Endodermal cell (in vitro differentiated cells): ENCODE results near the gene MNX1. TPM values are rescaled to one million over a fixed set of nuclear protein-coding genes. Genes with fewer than 3 reads are reported as not detected.
A peak's percentile ranks its signal among the peaks of the same experiment; 100 is the strongest.

ENCODE experiments used
- DNase-seq: peaks from one replicate; pipeline ENCODE4 v3.0.0-alpha.2; 2017
- H3K27ac ChIP-seq: 2 replicates; pipeline ENCODE4 v1.5.1; 2013; ENCODE audit warnings: mild to moderate bottlenecking, low read depth, low read length, moderate library complexity
- H3K27me3 ChIP-seq: 2 replicates; pipeline ENCODE4 v1.6.1; 2013; ENCODE audit warnings: mild to moderate bottlenecking, low read length, moderate library complexity; ENCODE audit not compliant: insufficient read depth, control insufficient read depth, poor library complexity, severe bottlenecking
- H3K36me3 ChIP-seq: 2 replicates; pipeline ENCODE4 v1.7.0; 2013; ENCODE audit warnings: mild to moderate bottlenecking, low read length, moderate library complexity; ENCODE audit not compliant: control insufficient read depth, insufficient read depth
- H3K4me1 ChIP-seq: one replicate; pipeline ENCODE4 v1.7.0; 2013; ENCODE audit warnings: low read length; ENCODE audit not compliant: control insufficient read depth, insufficient read depth
- H3K4me3 ChIP-seq: 2 replicates; pipeline ENCODE4 v1.5.1; 2013; ENCODE audit warnings: mild to moderate bottlenecking, low read length, moderate library complexity
- H3K9ac ChIP-seq: 2 replicates; pipeline ENCODE4 v1.6.1; 2013; ENCODE audit warnings: mild to moderate bottlenecking, low read length, moderate library complexity; ENCODE audit not compliant: poor library complexity, severe bottlenecking; ENCODE audit errors: extremely low read depth
- H3K9me3 ChIP-seq: 2 replicates; pipeline ENCODE4 v1.6.1; 2013; ENCODE audit warnings: mild to moderate bottlenecking, low read length, moderate library complexity; ENCODE audit not compliant: control insufficient read depth
- H3K27ac Mint-ChIP-seq: 2 replicates; pipeline ENCODE4 v1.8.0; 2020; ENCODE audit warnings: mixed read lengths
- H3K27me3 Mint-ChIP-seq: 2 replicates; pipeline ENCODE4 v1.8.0; 2021; ENCODE audit warnings: mild to moderate bottlenecking, mixed read lengths; ENCODE audit not compliant: insufficient read depth
- H3K36me3 Mint-ChIP-seq: 2 replicates; pipeline ENCODE4 v1.8.0; 2020; ENCODE audit warnings: low read depth, mixed read lengths
- H3K4me1 Mint-ChIP-seq: 2 replicates; pipeline ENCODE4 v1.8.0; 2020; ENCODE audit warnings: mixed read lengths
- H3K4me3 Mint-ChIP-seq: 2 replicates; pipeline ENCODE4 v1.8.0; 2020; ENCODE audit warnings: mild to moderate bottlenecking, moderate library complexity, mixed read lengths
- H3K9me3 Mint-ChIP-seq: 2 replicates; pipeline ENCODE4 v1.8.0; 2020; ENCODE audit warnings: mild to moderate bottlenecking, mixed read lengths
- CTCF ChIP-seq: fragments of 200-600 bp; sonication (generic); conservative IDR thresholded peaks from 2 replicates; pipeline ENCODE4 v1.5.0; 2021; ENCODE audit warnings: antibody characterized with exemption, mild to moderate bottlenecking
- WGBS, 2 experiments: methylation state at CpG; one replicate each; pipeline versions ENCODE4 v1.1.5 to v1.1.7; 2013; ENCODE audit warnings: missing lambda C conversion rate in 2 of 2, mixed read lengths in 1 of 2; ENCODE audit not compliant: insufficient coverage in 1 of 2, insufficient read length in 1 of 2; 5-methylcytosine and 5-hydroxymethylcytosine counted together
- total RNA-seq, 2 donors: library from RNA; stranded (reverse); fragmentation: NEBNext Ultra II Directional in 1 of 2; extraction: Animal tissue kit (Norgen Biotek cat#: 25700) in 1 of 2; gene quantifications; 2 replicates in 1 of 2; 3 replicates in 1 of 2; pipeline ENCODE4 v1.2.1, GENCODE V29; 2021

Gene MNX1
- total RNA-seq, 2 donors from 2014 or later: 14.5 to 18.7 TPM

- no peaks in the 10 kb centered on the region for H3K9me3 ChIP-seq
- H3K4me1 ChIP-seq: peaks cover 23% of the 10 kb centered on the region
- peaks cover 99% of the 10 kb centered on the region for H3K27me3 Mint-ChIP-seq
- no peaks in the 10 kb centered on the region for H3K9me3 Mint-ChIP-seq
- no peak for TF ChIP-seq CTCF
- DNase-seq: peak; percentile 74
- no peak overlapping the region for H3K27ac Mint-ChIP-seq
- H3K27me3 ChIP-seq: peaks cover 99% of the 10 kb centered on the region
- H3K4me3 Mint-ChIP-seq: peak overlapping the region; percentile 34
- WGBS, 2 experiments: 6 to 8% methylated on average over 23 to 48 of the region's 48 CpGs
- H3K36me3 ChIP-seq: no peaks in the 10 kb centered on the region
- H3K36me3 Mint-ChIP-seq: no peaks in the 10 kb centered on the region
- H3K9ac ChIP-seq: no peak overlapping the region
- H3K4me1 Mint-ChIP-seq: peaks cover 52% of the 10 kb centered on the region
- H3K27ac ChIP-seq: no peak overlapping the region
- H3K4me3 ChIP-seq: peak overlapping the region; percentile 73
Observed at GRCh38 chr7:157017603-157018327, 7.3 kb upstream of the MNX1 start.

- no peaks in the 10 kb centered on the region for H3K36me3 ChIP-seq
- H3K27me3 ChIP-seq: peaks cover 99% of the 10 kb centered on the region
- Mint-ChIP-seq H3K27me3 (peaks cover 99% of the 10 kb centered on the region), H3K4me1 (peaks cover 47% of the 10 kb centered on the region), H3K27ac (no peak overlapping the region), H3K36me3 (no peaks in the 10 kb centered on the region), H3K4me3 (peak overlapping the region; percentile 34), H3K9me3 (no peaks in the 10 kb centered on the region)
- TF ChIP-seq CTCF: no peak
- H3K27ac ChIP-seq: no peak overlapping the region
- peaks cover 23% of the 10 kb centered on the region for H3K4me1 ChIP-seq
- H3K4me3 ChIP-seq: no peak overlapping the region
- H3K9me3 ChIP-seq: no peaks in the 10 kb centered on the region
- DNase-seq: peak; percentile 68
- 0 to 21% methylated on average over 1 to 11 of the region's 11 CpGs for WGBS, 2 experiments
- no peak overlapping the region for H3K9ac ChIP-seq
Observed at GRCh38 chr7:157017149-157017548, 6.7 kb upstream of the MNX1 start.

GRCh38 chr7:157016352-157017041 is 6.0 kb upstream of the MNX1 start:
- peaks cover 49% of the 10 kb centered on the region for H3K4me1 Mint-ChIP-seq

More at GRCh38 chr7:157016352-157017041, 6.0 kb upstream of the MNX1 start:
- peaks cover 99% of the 10 kb centered on the region for H3K27me3 ChIP-seq
- peak; percentile 75 for DNase-seq
- no peak overlapping the region for H3K4me3 Mint-ChIP-seq
- no peak overlapping the region for H3K27ac Mint-ChIP-seq
- H3K4me3 ChIP-seq: no peak overlapping the region
- peaks cover 27% of the 10 kb centered on the region for H3K4me1 ChIP-seq
- no peak for TF ChIP-seq CTCF
- H3K36me3 Mint-ChIP-seq: no peaks in the 10 kb centered on the region
- H3K9me3 Mint-ChIP-seq: no peaks in the 10 kb centered on the region
- peaks cover 99% of the 10 kb centered on the region for H3K27me3 Mint-ChIP-seq
- no peak overlapping the region for H3K9ac ChIP-seq
- H3K27ac ChIP-seq: no peak overlapping the region
- H3K36me3 ChIP-seq: no peaks in the 10 kb centered on the region
- WGBS, 2 experiments: 16 to 25% methylated on average over 4 to 16 of the region's 16 CpGs
- H3K9me3 ChIP-seq: no peaks in the 10 kb centered on the region
